AG08395 (cell line): Measurements from ENCODE around the gene RGS11.

ENCODE experiments used
- DNase-seq: peaks from one replicate; pipeline ENCODE4 v3.0.0; 2012; ENCODE audit warnings: mixed read lengths, low spot score

RGS11 gene

DNA sequence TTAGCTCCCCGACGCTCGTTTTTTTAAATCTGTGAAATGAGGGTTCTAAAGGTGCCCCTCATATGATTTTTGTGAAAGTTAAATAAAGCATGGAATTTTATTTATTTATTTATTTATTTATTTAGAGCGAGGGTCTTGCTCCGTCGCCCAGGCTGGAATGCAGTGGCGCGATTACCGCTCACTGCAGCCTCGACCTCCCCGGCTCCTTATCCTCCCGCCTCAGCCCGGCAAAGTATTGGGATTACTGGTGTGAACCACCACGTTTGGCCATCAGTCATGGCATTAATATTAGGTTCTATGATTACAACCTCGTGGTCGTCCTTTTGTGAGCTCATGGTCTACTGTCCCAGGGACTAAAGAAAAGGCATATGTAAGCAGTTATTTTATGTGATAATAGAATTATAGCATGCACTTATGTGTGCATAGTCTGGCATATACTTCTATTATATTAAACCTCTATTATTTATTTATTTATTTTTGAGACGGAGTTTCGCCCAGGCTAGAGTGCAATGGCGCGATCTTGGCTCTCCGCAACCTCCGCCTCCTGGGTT, 45.9 kb downstream of the RGS11 start:
- DNase-seq: no peak

DNA sequence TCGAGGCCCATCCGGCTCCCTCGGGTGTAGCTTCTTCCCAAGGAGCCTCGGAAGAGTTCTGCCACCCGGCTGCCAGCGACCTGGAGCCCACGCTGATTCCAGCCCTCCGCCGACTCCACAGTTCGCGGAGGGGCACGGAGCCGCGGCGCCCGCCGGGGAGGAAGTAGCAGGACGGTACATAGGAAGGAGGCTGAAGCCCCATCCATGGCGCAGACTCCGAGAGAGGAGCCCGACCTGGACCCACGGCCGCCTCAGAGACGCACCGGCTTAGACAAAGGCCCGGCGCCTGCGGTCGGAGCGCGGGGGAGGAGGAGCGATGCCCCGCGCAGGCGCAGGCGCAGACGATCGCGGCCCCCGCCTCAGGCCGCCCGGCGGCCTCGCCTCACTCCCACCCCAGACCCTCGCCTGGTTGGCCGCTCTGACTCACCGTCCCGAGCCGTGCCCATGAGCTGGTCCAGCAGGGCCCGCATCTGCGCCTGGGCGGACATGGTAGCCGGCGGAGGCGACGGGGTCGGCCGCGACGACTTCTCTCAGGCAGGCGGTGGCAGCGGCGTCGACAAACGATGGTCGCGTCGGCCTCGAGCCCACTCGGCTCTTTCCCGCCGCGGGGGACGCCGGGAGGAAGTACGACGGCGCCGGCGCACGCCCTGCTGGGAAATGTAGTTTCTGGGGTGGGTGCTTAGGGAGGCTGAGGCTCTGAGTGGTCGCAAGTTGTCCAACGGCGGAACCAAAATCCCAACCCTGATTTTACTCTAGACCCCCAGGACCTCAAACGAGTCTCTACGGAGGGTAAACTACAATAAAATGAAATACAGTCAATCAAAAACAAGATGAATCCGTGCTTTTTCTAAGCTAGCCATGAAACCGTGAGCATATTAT, 46.7 kb downstream of the RGS11 start, which contains the start of gene LUC7L:
Gene LUC7L, minus strand, starts transcription at position 598 of the 879 bp plus-strand sequence. Its CDS starts 110 bp downstream, at position 488.
- DNase-seq: peak; percentile 93

DNA sequence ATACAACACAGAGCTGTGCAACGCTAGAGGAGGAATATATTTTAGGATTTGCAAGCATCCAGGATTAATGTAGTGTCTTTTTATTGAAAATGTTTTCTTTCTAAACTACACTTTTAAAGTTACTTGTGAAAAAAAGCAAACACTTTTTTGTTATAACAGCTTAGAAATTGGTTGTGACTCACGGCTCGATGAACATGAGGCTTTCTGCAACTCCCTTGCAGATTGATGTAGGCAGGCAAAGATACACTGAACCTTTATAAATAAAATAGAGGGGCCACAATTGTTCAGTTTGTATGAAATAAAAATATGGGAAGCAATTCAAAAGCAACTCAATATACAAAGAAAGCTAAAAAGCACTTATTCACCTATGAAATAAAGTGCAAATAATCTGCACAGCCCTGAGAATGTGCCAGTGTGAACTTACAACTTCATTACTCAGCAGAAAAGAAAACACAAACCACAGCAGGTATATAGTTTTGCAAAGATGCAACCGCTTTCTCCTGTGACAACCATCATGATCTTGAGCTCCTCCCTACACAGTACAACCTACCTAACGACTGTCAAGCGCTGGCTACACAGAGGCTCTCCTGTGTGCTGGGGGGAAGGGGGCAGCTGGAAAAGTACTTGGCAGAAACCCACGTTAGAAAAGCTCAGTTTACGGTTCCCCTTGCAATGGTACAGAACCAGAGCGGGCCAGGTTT, 47.4 kb downstream of the RGS11 start:
- no peak for DNase-seq

DNA sequence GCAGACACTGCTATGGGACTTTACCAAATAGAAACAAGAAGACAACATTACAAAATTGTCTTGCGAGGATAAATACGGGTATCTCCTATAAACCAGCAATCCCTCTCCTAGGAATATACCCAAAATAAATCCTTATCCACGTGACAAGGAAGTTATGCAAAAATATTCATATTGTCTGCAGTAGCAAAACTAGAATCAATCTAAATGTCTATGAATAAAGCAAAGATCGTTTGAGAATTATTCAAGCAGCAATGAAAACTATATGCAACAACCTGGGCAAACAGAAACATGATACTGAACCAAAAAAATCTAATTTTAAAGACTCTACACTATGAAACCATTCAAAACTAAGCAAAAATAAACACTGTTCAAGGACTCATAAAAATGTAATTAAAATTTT, 55.7 kb downstream of the RGS11 start:
- DNase-seq: no peak
